ENCODE data around the gene ZNF397.

DNA sequence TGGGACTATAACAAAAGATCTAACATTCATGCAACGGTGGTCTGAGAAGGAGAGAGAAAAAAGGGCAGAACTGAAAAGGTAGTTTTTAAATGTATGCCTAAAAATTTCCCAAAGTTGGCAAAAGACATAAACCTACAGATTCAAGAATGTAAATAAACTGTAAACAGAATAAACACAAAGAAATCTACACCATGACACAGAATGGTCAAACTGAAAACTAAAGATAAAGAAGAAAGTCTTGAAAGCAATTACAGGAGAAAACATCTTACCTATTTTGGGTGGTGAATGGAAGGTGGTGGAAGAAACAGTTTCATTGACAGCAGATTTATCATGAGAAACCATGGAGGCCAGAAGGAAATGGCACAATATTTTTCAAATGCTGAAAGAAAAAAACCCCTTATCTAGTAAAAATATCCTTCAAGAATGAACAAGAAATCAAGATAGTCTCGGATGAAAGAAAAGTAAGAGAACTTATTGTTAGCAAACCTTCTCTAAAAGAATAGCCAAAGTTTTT lies 35.6 kb upstream of the ZNF397 start:
- TF ChIP-seq, protein P1, sequence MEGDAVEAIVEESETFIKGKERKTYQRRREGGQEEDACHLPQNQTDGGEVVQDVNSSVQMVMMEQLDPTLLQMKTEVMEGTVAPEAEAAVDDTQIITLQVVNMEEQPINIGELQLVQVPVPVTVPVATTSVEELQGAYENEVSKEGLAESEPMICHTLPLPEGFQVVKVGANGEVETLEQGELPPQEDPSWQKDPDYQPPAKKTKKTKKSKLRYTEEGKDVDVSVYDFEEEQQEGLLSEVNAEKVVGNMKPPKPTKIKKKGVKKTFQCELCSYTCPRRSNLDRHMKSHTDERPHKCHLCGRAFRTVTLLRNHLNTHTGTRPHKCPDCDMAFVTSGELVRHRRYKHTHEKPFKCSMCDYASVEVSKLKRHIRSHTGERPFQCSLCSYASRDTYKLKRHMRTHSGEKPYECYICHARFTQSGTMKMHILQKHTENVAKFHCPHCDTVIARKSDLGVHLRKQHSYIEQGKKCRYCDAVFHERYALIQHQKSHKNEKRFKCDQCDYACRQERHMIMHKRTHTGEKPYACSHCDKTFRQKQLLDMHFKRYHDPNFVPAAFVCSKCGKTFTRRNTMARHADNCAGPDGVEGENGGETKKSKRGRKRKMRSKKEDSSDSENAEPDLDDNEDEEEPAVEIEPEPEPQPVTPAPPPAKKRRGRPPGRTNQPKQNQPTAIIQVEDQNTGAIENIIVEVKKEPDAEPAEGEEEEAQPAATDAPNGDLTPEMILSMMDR (IDR thresholded peaks at IDR 0.05; ENCODE audit: low read depth, low read length, poor library complexity, severe bottlenecking) = no peak
- no peak for TF ChIP-seq EZH2phosphoT487 (IDR thresholded peaks at IDR 0.05; ENCODE audit: borderline replicate concordance, low read length)

Data from DOHH2 (cell line).